BLaER1 treated with 17β-estradiol and CSF1 and Interleukin-3, amounts not matched to agents 10 nM and 100 nM (cell line): ENCODE measurements around the gene CCDC136.

Experiments
- H3K27ac ChIP-seq, 11 experiments: shearing (Covaris generic); formaldehyde crosslinking; 2 replicates each; pipeline ENCODE4 v1.8.1; 2022
- H3K27me3 ChIP-seq, 11 experiments: shearing (Covaris generic); formaldehyde crosslinking; 2 replicates each; pipeline ENCODE4 v1.8.1; 2022
- H3K36me3 ChIP-seq, 11 experiments: shearing (Covaris generic); formaldehyde crosslinking; 2 replicates each; pipeline ENCODE4 v1.8.1; 2022
- H3K4me1 ChIP-seq, 10 experiments: shearing (Covaris generic); formaldehyde crosslinking; 2 replicates each; pipeline ENCODE4 v1.8.1; 2022
- H3K4me2 ChIP-seq, 11 experiments: shearing (Covaris generic); formaldehyde crosslinking; 2 replicates each; pipeline ENCODE4 v1.8.1; 2022
- H3K4me3 ChIP-seq, 10 experiments: shearing (Covaris generic); formaldehyde crosslinking; 2 replicates each; pipeline ENCODE4 v1.8.1; 2022
- H3K9ac ChIP-seq, 11 experiments: shearing (Covaris generic); formaldehyde crosslinking; 2 replicates each; pipeline ENCODE4 v1.8.1; 2022
- H3K9me3 ChIP-seq, 11 experiments: shearing (Covaris generic); formaldehyde crosslinking; replicated peaks in 1 of 11; 2 replicates each; pipeline ENCODE4 v1.8.1; 2022
- H4K20me1 ChIP-seq, 11 experiments: shearing (Covaris generic); formaldehyde crosslinking; 2 replicates each; pipeline ENCODE4 v1.8.1; 2022
- Cebpa-rat ChIP-seq, 11 experiments: shearing (Covaris generic); IDR thresholded peaks; 2 replicates each; pipeline ENCODE4 v1.8.1; 2022

CCDC136 gene

GRCh38 chr7:128842674-128843641 is 51.2 kb downstream of the CCDC136 start:
- H3K4me1 ChIP-seq: peaks cover 0 to 6% (median 2%) of the 10 kb centered on the region in 10 experiments; a peak in 6 of 20 replicates
- no peaks in the 10 kb centered on the region for H3K27me3 ChIP-seq
- H3K36me3 ChIP-seq: no peaks in the 10 kb centered on the region
- H3K4me3 ChIP-seq: no peak overlapping the region
- no peaks in the 10 kb centered on the region for H3K9me3 ChIP-seq
- no peak for TF ChIP-seq Cebpa-rat (IDR thresholded peaks at IDR 0.05)
- H3K4me2 ChIP-seq: no peak overlapping the region
- no peak overlapping the region for H3K9ac ChIP-seq
- no peak overlapping the region for H3K27ac ChIP-seq
- no peaks in the 10 kb centered on the region; a peak in 1 of 22 replicates for H4K20me1 ChIP-seq

- no peak overlapping the region for H3K9ac ChIP-seq
- no peak overlapping the region for H3K4me2 ChIP-seq
- peaks cover 0 to 6% (median 2%) of the 10 kb centered on the region in 10 experiments; a peak in 6 of 20 replicates for H3K4me1 ChIP-seq
- no peak overlapping the region for H3K27ac ChIP-seq
- no peaks in the 10 kb centered on the region for H3K36me3 ChIP-seq
- H4K20me1 ChIP-seq: no peaks in the 10 kb centered on the region; a peak in 1 of 22 replicates
- no peaks in the 10 kb centered on the region for H3K9me3 ChIP-seq
- H3K4me3 ChIP-seq: no peak overlapping the region
- TF ChIP-seq Cebpa-rat (IDR thresholded peaks at IDR 0.05): no peak
- H3K27me3 ChIP-seq: no peaks in the 10 kb centered on the region
These were observed 52.3 kb downstream of the CCDC136 start for GRCh38 chr7:128843938-128844621.

- Histone ChIP-seq H3K9me3 (no peaks in the 10 kb centered on the region), H4K20me1 (no peaks in the 10 kb centered on the region; a peak in 1 of 22 replicates), H3K4me3 (no peak overlapping the region), H3K27me3 (no peaks in the 10 kb centered on the region), H3K4me1 (peaks cover 0 to 6% (median 2%) of the 10 kb centered on the region in 10 experiments; a peak in 6 of 20 replicates), H3K36me3 (no peaks in the 10 kb centered on the region), H3K27ac (no peak overlapping the region), H3K4me2 (no peak overlapping the region), H3K9ac (no peak overlapping the region)
- TF ChIP-seq Cebpa-rat (IDR thresholded peaks at IDR 0.05): no peak
These were observed 53.1 kb downstream of the CCDC136 start for GRCh38 chr7:128844777-128845311.

GRCh38 chr7:128845475-128845874 is 53.7 kb downstream of the CCDC136 start:
- no peak overlapping the region for H3K4me3 ChIP-seq
- H3K27me3 ChIP-seq: no peaks in the 10 kb centered on the region
- H3K27ac ChIP-seq: no peak overlapping the region
- H3K4me1 ChIP-seq: peaks cover 0 to 6% (median 2%) of the 10 kb centered on the region in 10 experiments; a peak in 6 of 20 replicates
- H3K9ac ChIP-seq: no peak overlapping the region
- H3K4me2 ChIP-seq: no peak overlapping the region
- no peak for TF ChIP-seq Cebpa-rat (IDR thresholded peaks at IDR 0.05)
- H3K36me3 ChIP-seq: no peaks in the 10 kb centered on the region
- H3K9me3 ChIP-seq: no peaks in the 10 kb centered on the region
- no peaks in the 10 kb centered on the region for H4K20me1 ChIP-seq

- H3K27me3 ChIP-seq: no peaks in the 10 kb centered on the region
- H3K9me3 ChIP-seq: no peaks in the 10 kb centered on the region
- H4K20me1 ChIP-seq: no peaks in the 10 kb centered on the region
- H3K36me3 ChIP-seq: no peaks in the 10 kb centered on the region
- no peak for TF ChIP-seq Cebpa-rat (IDR thresholded peaks at IDR 0.05)
- peaks cover 0 to 5% (median 2%) of the 10 kb centered on the region in 10 experiments; a peak in 6 of 20 replicates for H3K4me1 ChIP-seq
- H3K4me2 ChIP-seq: no peak overlapping the region
- H3K4me3 ChIP-seq: no peak overlapping the region
- no peak overlapping the region for H3K9ac ChIP-seq
- H3K27ac ChIP-seq: no peak overlapping the region
These were observed 54.2 kb downstream of the CCDC136 start for GRCh38 chr7:128845987-128846386.

GRCh38 chr7:128846781-128847444 is 55.1 kb downstream of the CCDC136 start:
- H3K36me3 ChIP-seq: no peaks in the 10 kb centered on the region
- no peak overlapping the region for H3K27ac ChIP-seq
- no peaks in the 10 kb centered on the region for H4K20me1 ChIP-seq
- no peak overlapping the region for H3K4me2 ChIP-seq
- no peaks in the 10 kb centered on the region for H3K9me3 ChIP-seq
- H3K9ac ChIP-seq: no peak overlapping the region
- peaks cover 0 to under 1% (median 0%) of the 10 kb centered on the region in 10 experiments; a peak in 1 of 20 replicates for H3K4me1 ChIP-seq
- H3K27me3 ChIP-seq: no peaks in the 10 kb centered on the region
- TF ChIP-seq Cebpa-rat (IDR thresholded peaks at IDR 0.05): no peak
- H3K4me3 ChIP-seq: no peak overlapping the region

GRCh38 chr7:128847721-128848211 is 56.0 kb downstream of the CCDC136 start:
- no peak for TF ChIP-seq Cebpa-rat (IDR thresholded peaks at IDR 0.05)
- no peak overlapping the region for H3K4me3 ChIP-seq
- no peak overlapping the region for H3K27ac ChIP-seq
- no peaks in the 10 kb centered on the region for H4K20me1 ChIP-seq
- no peaks in the 10 kb centered on the region for H3K9me3 ChIP-seq
- H3K4me2 ChIP-seq: no peak overlapping the region
- no peaks in the 10 kb centered on the region for H3K27me3 ChIP-seq
- no peaks in the 10 kb centered on the region for H3K36me3 ChIP-seq
- H3K4me1 ChIP-seq: no peaks in the 10 kb centered on the region
- H3K9ac ChIP-seq: no peak overlapping the region

- Histone ChIP-seq H3K9ac (no peak overlapping the region), H3K4me1 (no peaks in the 10 kb centered on the region), H3K4me3 (no peak overlapping the region), H3K9me3 (no peaks in the 10 kb centered on the region), H3K36me3 (no peaks in the 10 kb centered on the region), H3K4me2 (no peak overlapping the region), H4K20me1 (no peaks in the 10 kb centered on the region), H3K27ac (no peak overlapping the region), H3K27me3 (no peaks in the 10 kb centered on the region)
- TF ChIP-seq Cebpa-rat (IDR thresholded peaks at IDR 0.05): no peak
These were observed 56.8 kb downstream of the CCDC136 start for GRCh38 chr7:128848289-128849155.
